Choroid plexus epithelial cell (primary cell): ENCODE measurements around the gene TUBGCP2.

Experiments
- DNase-seq: peaks from one replicate; pipeline ENCODE4 v3.0.0-alpha.2; 2010; ENCODE audit warnings: low read depth
- H3K4me3 ChIP-seq: 2 replicates; pipeline ENCODE4 v1.5.1; 2011; ENCODE audit warnings: low read depth, mild to moderate bottlenecking, control low read depth, low read length, moderate library complexity
- CTCF ChIP-seq: conservative IDR thresholded peaks from 2 replicates; pipeline ENCODE4 v1.5.1; 2011; ENCODE audit warnings: low read depth, mild to moderate bottlenecking, control low read depth, inconsistent platforms, low read length, moderate library complexity

The TUBGCP2 gene

GRCh38 chr10:133276435-133277201, 32.1 kb downstream of the TUBGCP2 start, which contains the start of gene ADAM8:
ADAM8 (minus strand) TSS chr10:133276868; CDS start chr10:133276817, 51 bp downstream.
- no peak for DNase-seq
- H3K4me3 ChIP-seq: no peak within 1 kb of the TSS
- no peak for TF ChIP-seq CTCF

GRCh38 chr10:133276100-133276434, 32.6 kb downstream of the TUBGCP2 start:
- DNase-seq: no peak
- no peak overlapping the region for H3K4me3 ChIP-seq
- no peak for TF ChIP-seq CTCF

GRCh38 chr10:133275684-133276092, 33.0 kb downstream of the TUBGCP2 start:
- no peak overlapping the region for H3K4me3 ChIP-seq
- DNase-seq: no peak
- no peak for TF ChIP-seq CTCF

GRCh38 chr10:133274751-133275683, 33.7 kb downstream of the TUBGCP2 start:
- DNase-seq: no peak
- H3K4me3 ChIP-seq: no peak overlapping the region
- no peak for TF ChIP-seq CTCF

GRCh38 chr10:133273534-133274143, 35.0 kb downstream of the TUBGCP2 start:
- no peak for DNase-seq
- TF ChIP-seq CTCF: no peak
- H3K4me3 ChIP-seq: no peak overlapping the region

GRCh38 chr10:133272964-133273420, 35.7 kb downstream of the TUBGCP2 start:
- no peak for DNase-seq
- TF ChIP-seq CTCF: no peak
- H3K4me3 ChIP-seq: no peak overlapping the region
